CD4-positive, alpha-beta T cell treated with Interleukin-4 for 1 hour (primary cell): ENCODE results near the gene PRKCA.
"Not testable (repeated sequence)": the region's sequence is repeated elsewhere in the genome, so short reads cannot be mapped to it uniquely, and the experiment has no call there.

Experiments used
- DNase-seq, 2 donors: peaks; one replicate each; pipeline ENCODE4 v3.0.0-alpha.2; 2020 to 2022

PRKCA gene

DNA sequence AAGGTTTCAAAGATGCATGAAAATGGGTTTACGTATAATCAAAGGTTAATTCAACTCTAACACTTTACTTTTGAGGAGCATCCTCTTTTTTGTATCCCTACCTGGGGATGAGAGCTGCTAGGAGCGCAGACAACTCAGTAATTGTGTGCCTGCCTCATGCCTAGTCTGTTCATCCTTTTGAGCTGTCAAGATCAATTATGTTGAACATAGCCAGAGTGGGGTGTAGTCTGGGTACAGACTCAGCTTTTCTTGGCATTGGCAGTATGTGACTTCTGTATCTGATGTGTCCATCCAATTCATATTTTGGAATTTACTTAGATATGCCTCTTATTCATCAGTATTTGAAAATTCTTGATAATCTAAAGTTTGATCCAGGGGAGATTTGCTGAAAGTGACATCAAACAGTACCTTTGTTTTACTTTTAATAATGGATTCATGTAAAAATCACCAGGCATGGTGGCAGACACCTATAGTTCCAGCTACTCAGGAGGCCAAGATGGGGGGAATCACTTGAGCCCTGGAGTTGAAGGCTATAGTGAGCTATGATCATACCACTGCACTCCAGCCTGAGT is 24.1 kb downstream of the PRKCA start:
- no peak for DNase-seq

DNA sequence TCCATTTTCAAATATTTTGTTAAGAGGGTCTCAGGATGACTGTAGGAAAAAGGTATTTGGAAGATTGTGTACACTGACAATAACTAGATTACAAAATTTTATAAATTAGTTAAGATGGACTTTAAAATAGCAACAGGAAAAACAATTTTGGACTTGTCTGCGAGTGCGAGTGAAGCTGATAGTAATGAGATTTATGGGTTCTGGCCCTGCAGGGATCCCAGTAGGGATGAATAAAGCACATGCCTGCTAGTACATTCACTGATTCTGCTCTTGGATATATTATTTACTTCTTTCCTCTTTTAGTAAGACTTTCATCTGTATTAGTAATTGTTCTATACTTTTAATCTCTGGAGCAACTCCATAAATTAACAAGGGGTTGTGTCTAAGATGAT is 28.2 kb downstream of the PRKCA start:
- DNase-seq, result no peak

DNA sequence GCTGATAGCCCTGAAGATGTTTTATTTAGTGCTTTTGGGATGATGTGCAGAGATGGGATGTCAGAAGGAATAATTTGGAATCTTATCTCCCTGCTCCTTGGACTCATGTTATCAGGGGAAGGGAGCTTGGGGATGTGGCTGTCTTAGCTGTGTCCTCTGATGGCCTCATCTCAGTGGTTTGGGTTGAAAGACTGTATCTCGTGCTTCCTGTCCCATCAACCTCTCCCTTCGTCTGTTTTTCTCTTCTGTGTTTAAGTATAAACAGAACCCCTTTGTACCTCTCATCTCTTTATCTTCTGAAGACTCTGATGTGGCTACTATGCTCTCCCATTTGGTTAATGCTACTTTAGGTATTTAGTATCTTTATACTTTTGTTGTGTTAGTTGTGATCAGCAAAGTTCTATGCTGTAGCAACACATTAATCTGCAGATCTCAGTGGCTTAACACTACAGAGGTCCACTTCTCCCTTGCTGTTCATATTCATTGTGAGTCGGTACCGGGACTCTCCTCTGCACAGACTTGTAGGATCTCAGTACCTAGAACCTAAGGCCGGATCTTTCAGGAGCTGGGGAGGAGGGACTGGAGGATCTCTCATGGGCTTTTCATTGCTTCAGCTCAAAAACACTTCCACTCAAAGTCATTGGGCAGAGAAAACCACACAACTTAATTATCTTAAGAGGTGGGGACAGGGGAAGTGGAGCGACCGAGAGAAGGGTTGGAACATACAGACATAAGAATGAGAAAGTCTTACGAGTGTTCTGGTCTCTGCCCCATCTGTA is 28.8 kb downstream of the PRKCA start:
- DNase-seq, result peak in 1 of 2 donors; percentile 52

DNA sequence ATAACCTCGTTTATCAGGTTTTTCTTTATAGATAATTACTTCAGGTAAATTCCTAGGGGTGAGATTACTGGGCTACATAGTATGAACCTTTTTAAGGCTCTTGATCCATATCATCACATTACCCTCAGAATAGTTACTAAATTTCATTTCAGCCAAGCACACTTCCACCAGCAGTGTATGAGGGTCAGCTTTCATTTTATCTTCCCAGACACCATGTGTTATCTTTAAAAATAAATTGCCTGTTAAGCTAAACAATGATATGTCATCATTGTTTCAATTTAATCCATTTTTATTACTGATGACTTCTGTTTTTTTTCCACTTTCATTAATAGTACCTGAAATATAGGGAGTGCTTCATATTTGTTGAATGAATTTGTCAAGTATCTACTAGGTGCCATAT is 33.4 kb downstream of the PRKCA start:
- no peak for DNase-seq

DNA sequence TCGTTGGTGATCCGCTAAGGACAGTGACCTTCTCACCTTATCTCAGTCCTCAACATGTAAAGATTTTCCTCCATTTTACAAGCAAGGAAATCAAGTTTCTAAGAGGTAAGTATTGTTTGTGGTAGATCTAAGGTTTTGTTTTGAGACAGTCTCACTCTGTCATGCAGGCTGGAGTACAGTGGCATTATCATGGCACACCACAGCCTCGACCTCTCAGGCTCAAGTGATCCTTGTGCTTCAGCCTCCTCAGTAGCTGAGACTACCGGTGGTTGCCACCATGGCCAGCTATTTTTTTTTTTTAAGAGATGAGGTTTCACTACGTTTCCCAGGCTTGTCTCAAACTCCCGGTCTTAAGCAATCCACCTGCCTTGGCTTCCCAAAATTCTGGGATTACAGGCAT is 34.9 kb downstream of the PRKCA start:
- DNase-seq, result no peak

DNA sequence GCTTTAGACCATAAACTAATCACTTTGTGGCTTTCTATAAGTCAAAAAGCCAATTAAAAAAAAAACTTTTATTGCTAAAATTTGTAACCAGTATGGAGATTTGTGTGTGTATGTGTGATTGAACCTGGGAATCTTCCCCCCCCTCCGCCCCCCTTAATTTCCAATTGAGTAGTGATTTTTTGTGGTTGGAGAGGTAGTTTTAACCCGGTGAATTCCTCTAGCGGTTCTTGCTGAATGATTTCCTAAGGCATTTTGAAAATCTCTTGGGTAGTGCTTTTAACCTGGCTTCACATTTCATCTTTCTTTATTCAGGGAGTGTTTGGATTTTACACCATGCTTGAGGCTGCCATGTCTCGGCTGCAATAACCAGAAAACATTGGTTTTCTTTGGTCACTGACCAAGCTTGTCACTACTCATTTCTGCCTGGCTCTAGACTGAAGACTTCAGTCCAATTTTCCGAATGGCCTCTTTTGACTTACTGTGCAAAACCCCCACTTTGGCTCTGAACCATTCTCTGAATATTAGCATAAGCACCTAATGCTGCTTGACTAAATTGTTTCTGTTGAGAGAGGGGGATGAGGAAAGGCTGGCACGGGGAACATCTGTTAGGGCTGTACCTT is 35.6 kb downstream of the PRKCA start:
- DNase-seq, result no peak

DNA sequence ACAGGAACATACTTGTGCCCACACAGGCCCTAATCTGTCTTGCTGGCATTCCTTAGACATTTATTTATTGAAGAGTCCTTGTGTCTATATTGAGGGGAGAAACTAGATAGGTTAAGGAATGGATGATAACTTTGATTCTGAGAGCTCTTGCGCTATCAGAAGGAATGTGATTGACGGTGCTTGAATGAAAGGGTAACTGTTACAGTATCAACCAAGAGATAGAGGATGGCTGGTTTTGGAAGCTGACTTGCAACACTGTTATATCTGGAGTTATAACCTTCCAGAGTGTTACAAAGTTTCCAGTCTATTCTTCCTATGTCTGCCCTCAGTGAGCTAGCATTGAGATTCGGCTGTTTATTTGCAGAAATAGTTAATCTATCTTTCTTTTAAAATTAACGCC is 36.5 kb downstream of the PRKCA start:
- no peak for DNase-seq

DNA sequence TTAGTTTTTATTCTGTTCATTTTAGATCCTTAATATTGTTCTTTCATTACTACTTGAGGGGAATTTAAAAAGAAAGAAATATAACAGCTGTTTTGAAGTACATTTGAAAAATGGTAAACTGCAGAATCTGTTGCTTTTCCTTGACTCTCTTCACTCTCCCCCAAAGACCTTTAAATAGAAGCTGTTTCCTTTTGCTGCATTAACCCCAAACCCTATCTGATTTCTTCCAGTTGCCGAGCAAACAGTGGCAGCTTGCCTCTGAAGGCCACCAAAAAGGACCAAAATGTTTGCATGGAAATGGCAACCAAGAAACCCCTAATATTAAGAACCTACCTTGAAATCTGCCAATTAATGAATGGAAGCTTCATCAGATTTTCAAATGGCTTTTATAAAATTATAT is 37.1 kb downstream of the PRKCA start:
- no peak for DNase-seq

DNA sequence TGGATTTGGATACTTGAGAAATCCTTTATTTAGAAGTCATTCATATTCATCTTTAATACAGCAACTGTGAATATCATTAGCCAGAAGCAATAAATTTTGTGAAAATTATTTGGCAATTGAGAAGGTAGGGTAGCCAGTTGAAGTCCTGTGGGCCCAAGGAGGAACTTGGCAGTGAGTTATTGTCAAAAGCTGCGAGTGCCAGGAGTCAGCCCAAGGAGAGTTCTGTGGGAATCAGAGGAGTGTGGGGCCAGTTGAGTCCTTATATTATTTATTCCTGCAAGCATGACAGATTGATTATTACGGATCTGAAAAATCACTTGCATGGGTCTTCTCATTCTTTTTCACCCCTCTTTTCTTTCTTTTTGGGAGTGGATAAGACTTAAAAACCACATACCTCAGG is 38.3 kb downstream of the PRKCA start:
- DNase-seq, result no peak

DNA sequence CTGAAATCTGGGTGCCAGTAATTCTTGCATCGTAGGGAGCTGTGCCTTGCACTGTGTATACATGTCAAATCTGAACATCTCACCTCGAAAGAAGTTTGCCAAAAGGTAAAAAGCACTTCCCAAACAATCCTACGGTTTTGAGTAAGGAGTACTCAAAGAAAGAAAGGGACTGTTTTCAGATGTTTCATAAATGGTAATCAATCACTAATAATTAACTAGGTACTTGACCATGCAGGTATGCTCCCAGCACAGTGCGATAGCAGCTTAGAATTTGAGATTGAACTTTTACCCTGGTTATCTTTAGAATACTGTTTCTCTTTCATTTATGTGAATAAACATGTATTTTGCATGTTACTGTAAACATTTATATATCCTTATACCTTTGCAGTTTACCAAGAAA is 39.0 kb downstream of the PRKCA start:
- no peak for DNase-seq

DNA sequence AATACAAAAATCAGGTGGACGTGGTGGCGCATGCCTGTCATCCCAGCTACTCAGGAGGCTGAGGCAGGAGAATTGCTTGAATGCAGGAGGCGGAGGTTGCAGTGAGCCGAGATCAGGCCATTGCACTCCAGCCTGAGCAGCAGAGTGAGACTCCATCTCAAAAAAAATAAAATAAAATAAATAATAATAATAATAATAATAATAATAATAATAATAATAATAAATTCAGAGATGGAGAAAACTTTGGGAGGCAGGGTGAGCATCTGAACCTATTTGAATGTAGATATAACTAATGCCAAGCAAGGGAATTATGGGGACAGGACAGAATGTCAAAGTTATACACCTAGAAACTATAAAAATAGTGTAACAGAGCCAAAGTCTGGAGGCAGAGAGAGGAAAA is 39.9 kb downstream of the PRKCA start:
- DNase-seq, result not testable (repeated sequence)

DNA sequence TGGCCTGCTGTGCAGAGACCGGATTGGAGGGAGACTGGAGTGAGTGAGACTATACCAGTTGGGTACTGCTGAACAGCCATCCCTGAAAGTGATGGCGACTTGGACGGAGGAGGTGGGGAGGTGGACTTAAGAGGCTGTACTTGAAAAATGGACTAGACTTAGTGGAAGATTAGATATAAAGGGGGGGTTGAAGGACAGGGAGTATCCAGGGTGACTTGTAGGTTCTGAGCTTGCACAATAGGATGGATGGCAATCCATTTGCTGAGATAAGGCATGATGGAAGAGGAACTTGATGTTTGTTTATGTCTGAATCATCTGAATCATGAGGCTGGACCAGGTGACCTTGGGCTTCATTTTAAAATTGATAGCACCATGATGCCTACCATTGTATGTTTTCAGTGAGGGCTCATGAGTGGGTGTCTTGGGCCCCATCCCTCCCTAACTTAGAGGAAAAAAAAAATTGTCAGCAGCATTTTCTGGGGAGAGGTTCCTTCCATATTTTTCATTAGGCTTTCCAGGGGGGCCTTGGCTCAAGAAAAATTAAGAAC is 41.2 kb downstream of the PRKCA start:
- no peak for DNase-seq

DNA sequence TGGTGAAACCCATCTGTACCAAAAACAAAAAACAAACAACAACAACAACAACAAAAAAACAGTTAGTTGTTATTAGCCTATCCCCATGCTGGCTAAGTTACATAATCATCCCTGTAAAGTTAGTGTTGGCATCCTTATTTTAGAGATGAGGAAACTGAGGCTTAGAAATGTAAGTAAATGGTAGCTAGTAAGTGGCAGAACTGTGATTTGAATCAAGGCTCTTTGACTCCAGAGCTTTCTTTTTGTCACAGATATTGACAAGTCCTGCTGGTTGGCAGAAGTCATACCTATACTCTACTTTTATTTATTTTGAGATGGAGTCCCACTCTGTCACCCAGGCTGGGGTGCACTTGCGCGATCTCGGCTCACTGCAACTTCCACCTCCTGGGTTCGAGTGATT is 42.1 kb downstream of the PRKCA start:
- DNase-seq, result no peak

DNA sequence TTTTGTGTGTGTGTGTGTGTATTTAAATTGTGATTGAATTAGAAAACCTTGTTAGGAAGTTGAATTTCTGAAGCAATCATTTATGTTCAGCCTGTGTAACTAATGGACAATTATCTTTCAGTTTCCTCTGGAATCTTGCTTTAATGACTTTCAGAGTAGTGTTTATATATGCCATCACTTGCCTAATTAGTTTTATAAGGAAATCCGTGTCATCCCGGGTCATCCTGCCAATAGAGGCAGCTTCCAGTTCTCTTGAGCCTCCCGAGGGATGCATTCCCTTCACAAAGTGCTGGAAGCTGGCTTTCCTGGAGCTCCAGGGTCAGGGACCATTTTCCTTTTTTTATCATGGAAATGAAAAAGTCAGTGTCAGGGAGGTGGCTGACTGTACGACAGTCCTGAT is 42.9 kb downstream of the PRKCA start:
- DNase-seq, result no peak

DNA sequence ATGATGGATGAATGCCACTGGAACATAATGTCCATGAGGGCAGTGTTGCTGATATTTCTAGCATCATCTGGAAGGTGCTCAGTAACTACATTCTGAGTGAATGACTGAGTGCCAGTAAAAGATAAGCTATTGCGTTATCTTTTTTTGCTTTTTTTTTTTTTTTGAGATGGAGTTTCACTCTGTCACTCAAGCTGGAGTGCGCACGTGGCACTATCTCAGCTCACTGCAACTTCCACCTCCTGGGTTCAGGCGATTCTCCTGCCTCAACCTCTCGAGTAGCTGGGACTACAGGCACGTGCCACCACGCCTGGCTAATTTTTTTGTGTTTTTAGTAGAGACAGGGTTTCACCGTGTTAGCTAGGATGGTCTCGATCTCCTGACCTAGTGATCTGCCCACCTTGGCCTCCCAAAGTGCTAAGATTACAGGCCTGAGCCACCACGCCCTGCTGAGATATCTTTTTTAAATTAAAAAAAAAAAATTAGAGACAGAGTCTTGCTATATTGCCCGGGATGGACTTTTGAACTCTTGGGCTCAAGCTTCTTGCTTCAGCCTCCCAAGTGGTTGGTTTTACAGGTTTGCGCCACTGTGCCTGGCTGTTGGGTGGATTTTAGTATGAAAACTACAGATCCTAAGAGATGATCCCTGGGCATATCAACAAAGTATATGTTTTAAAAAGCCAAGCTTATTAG is 43.7 kb downstream of the PRKCA start:
- not testable (repeated sequence) for DNase-seq

DNA sequence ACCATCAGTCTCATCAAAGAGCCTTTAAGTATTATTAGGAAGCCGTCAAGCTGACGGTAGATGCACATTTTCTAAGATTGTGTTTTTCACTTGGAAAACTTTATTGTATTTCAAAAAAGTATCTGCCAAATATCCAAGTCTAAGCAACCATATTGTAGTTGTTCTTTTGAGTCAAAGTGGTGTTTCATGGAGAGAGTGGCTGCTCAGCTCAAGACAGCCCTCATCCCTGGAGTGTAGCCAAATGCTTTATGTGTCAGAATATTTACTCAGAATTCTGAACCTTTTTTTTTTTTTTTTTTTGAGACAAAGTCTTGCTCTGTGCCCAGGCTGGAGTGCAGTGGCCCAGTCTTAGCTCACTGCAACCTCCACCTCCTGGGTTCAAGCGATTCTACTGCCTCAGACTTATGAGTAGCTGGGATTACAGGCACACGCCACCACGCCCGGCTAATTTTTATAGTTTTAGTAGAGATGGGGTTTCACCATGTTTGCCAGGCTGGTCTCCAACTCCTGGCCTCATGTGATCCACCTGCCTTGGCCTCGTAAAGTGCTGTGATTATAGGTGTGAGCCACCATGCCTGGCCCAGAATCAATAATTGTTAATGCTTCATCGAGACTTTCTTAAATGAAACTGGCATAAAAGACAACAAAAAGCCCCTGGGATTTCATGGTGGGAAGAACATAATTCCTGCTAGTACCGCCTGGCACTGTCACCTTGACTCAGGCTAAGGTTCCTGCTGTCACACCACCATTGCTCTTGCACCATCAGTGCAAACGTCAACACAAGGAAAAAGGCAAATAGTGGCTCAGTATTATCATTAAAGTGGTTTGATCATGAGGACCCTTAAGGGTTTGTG is 45.5 kb downstream of the PRKCA start:
- DNase-seq, result no peak

DNA sequence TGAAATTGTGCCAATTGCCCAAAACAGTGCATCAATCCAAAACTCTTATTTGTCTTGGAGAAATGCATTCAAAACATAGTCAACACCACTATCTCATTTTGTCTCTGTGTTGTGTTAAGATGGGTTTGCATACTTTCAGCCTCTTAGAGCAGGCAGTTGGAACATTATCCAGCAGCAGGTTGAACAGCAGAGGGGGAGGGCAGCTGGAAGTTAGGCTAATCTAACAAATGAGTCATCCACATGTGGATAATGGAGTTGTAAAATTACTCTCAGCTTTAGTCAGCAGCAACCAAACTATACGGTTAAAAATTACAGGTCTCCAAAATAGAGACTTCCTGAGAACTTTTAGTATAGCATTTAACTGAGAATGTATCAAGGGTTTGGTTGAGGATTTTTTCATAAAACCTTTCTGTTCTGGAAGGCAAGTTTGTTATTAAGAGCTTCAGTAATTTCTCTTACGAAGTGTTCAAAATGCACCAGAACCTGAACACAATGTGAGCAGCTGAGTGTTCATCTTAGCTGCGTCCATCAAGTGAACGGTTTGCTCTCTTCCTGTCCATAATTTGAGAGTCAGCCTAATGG is 46.3 kb downstream of the PRKCA start:
- no peak for DNase-seq

DNA sequence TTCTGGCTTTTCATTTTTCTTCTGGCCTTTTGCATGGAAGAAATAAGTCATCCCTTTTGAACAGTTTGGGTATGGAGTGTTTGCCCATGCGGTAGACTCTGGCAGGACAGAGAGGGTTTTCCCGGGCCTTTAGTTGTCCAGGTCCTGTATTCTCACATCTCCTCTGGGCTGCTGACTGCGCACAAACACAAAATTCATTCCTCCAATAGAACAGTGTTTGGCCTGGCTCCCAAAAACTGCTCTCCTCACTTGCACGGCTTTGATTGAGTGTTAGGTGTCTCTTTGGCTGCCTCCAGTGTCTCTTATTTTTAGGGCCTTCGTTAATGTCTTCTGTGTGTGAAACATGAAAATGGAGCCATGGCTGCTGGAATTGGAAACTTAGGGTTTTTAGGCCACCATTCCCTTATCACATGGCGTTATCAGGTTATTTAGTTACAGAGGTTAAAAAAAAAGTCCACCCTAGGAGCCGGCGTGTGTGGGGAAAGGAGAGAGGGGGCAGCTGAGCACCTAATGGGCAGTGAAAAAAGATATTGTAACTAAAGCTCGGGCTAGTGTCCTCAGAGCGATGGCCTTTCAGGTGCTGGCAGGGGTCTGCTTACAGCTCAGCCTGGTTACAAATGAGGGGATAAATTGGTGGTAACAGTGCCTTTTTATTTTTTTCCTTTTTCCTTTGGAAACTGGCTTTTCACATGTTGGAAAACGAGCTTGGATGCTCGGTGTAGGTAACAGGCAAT is 47.3 kb downstream of the PRKCA start:
- no peak for DNase-seq

DNA sequence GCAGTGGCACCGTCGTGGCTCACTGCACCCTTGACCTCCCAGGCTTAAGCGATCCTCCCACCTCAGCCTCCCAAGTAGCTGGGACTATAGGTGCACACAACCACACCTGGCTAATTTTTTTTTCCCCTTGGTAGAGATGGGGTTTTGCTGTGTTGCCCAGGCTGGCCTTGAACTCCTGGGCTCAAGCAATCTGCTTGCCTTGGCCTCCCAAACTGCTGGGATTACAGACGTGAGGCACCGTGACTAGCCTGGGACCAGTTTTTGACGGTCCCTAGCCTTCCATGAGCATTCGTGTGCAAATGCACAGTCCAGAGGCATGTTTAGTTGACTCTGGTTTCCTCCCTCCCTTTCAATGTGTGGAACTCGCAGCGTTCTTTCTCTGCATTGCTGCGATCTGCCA is 48.2 kb downstream of the PRKCA start:
- not testable (repeated sequence) for DNase-seq

DNA sequence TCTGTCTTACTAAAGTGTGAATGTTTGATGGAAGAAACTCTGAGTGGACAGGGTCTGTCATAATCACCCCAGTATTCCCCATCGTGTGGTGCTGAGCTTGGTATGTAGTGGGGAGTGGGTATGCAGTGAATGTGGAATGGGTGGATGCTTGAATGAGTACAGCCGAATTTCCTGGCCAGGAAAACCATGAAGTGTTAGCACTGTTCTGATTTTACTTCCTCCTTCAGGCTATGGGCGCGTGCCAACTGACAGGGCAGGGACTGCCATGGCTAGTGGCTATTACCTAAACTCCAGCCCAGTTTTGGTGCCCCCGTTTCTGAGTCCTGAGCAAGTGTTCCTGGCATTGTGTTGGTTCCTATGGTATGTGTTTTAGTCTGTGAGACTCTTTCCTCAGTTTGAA is 48.6 kb downstream of the PRKCA start:
- DNase-seq, result no peak

DNA sequence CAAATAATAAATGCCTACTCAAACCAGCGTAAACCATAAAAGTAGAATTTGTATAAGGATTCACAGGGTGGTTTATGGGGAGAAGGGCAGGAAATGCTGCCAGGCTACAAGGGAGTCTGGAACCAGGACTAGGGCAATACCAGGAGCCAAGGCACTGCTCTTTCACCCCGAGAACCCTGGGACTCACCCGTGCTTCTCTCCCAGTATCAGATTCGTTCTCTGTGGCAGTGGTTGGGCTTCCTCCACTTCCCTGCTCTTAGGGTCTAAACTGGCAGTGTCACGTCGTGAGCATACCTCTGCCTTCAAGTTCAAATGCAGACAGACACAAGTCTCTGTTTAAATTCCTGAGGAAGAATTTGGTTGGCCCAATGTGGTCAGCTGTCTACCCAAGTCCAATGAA is 49.3 kb downstream of the PRKCA start:
- DNase-seq, result no peak
